K562 (cell line): ENCODE results near the gene CLCN6. TPM values are rescaled to one million over a fixed set of nuclear protein-coding genes. Genes with fewer than 3 reads are reported as not detected.

ENCODE experiments used
- CEBPB ChIP-seq: fragments of 450-650 bp; IDR thresholded peaks from 2 replicates; pipeline ENCODE4 v1.6.1; 2016; ENCODE audit warnings: missing genetic modification characterization, missing compliant biosample characterization
- CEBPZ ChIP-seq: fragments of 150-350 bp; IDR thresholded peaks from 2 replicates; pipeline ENCODE4 v1.6.1; 2014; ENCODE audit warnings: low read depth, mild to moderate bottlenecking, low read length, borderline replicate concordance
- DDX20 ChIP-seq: fragments of 450-650 bp; IDR thresholded peaks from 2 replicates; pipeline ENCODE4 v1.6.1; 2016; ENCODE audit warnings: missing genetic modification characterization, low read depth, mild to moderate bottlenecking, missing compliant biosample characterization, moderate library complexity
- E2F3 ChIP-seq: fragments of 250-450 bp; sonication (Bioruptor Pico); IDR thresholded peaks from 2 replicates; pipeline ENCODE4 v1.4.0; 2020; ENCODE audit warnings: mild to moderate bottlenecking
- FOSL1 ChIP-seq: fragments of 200-800 bp; sonication (Bioruptor generic); conservative IDR thresholded peaks from 2 replicates; pipeline ENCODE4 v1.6.1; 2016; ENCODE audit warnings: missing genetic modification characterization, missing compliant biosample characterization
- FOXA3 ChIP-seq, 2 experiments: fragments of 450-650 bp in 1 of 2; sonication (generic) in 1 of 2; formaldehyde crosslinking; IDR thresholded peaks in 1 of 2; conservative IDR thresholded peaks in 1 of 2; 2 replicates each; pipeline versions ENCODE4 v1.4.0 to v1.8.0; 2020 to 2022; ENCODE audit warnings: mild to moderate bottlenecking in 2 of 2, missing genetic modification reagents in 1 of 2
- FOXK2 ChIP-seq, 2 experiments: fragments of 450-650 bp; IDR thresholded peaks in 1 of 2; conservative IDR thresholded peaks in 1 of 2; 2 replicates each; pipeline ENCODE4 v1.6.1; 2016; ENCODE audit warnings: low read depth in 2 of 2, mild to moderate bottlenecking in 1 of 2
- HMG20A ChIP-seq: fragments of 450-650 bp; formaldehyde crosslinking; conservative IDR thresholded peaks from 2 replicates; pipeline ENCODE4 v1.4.0; 2020; ENCODE audit warnings: mild to moderate bottlenecking, mixed read lengths
- RBM15 ChIP-seq: fragments of 200-400 bp; formaldehyde crosslinking; IDR thresholded peaks from 2 replicates; pipeline ENCODE4 v1.6.1; 2018; ENCODE audit warnings: mild to moderate bottlenecking, low read length, moderate library complexity; ENCODE audit not compliant: insufficient read depth
- SMAD4 ChIP-seq: fragments of 250-450 bp; sonication (Bioruptor Pico); conservative IDR thresholded peaks from 2 replicates; pipeline ENCODE4 v1.8.0; 2021; ENCODE audit warnings: inconsistent platforms, mild to moderate bottlenecking, moderate library complexity
- SP1 ChIP-seq: sonication (generic); formaldehyde crosslinking; IDR thresholded peaks from 2 replicates; pipeline ENCODE4 v1.8.1; 2022; ENCODE audit warnings: mild to moderate bottlenecking, missing genetic modification reagents
- TRIM24 ChIP-seq, 2 experiments: fragments of 450-650 bp; IDR thresholded peaks; 2 replicates each; pipeline ENCODE4 v1.6.1; 2016
- ZNF146 ChIP-seq: IDR thresholded peaks from one replicate; pipeline ENCODE4 v1.6.1; 2018; ENCODE audit warnings: missing compliant biosample characterization; ENCODE audit not compliant: unreplicated experiment
- ZNF232 ChIP-seq: sonication (generic); formaldehyde crosslinking; IDR thresholded peaks from 2 replicates; pipeline ENCODE4 v1.8.0; 2022; ENCODE audit warnings: mild to moderate bottlenecking, missing genetic modification reagents
- ZNF609 ChIP-seq: sonication (generic); formaldehyde crosslinking; IDR thresholded peaks from 2 replicates; pipeline ENCODE4 v1.8.1; 2023; ENCODE audit warnings: missing genetic modification reagents, mild to moderate bottlenecking, borderline replicate concordance
- ZNF644 ChIP-seq: fragments of 200-800 bp; sonication (Bioruptor generic); IDR thresholded peaks from 2 replicates; pipeline ENCODE4 v1.6.1; 2016; ENCODE audit warnings: low read depth, missing genetic modification characterization, missing compliant biosample characterization
- ZNF707 ChIP-seq: fragments of 250-450 bp; sonication (Bioruptor Pico); conservative IDR thresholded peaks from 2 replicates; pipeline ENCODE4 v1.8.0; 2022; ENCODE audit warnings: inconsistent platforms, mild to moderate bottlenecking, moderate library complexity
- ZNF764 ChIP-seq: fragments of 250-450 bp; sonication (Bioruptor Pico); IDR thresholded peaks from 2 replicates; pipeline ENCODE4 v1.4.0; 2020; ENCODE audit warnings: low read depth, mild to moderate bottlenecking, moderate library complexity
- ZNF77 ChIP-seq: fragments of 250-450 bp; sonication (Bioruptor Pico); IDR thresholded peaks from 2 replicates; pipeline ENCODE4 v1.5.0; 2020
- polyA plus RNA-seq, 8 experiments: library from polyadenylated mRNA; depleted of rRNA in 4 of 8; stranded (reverse) in 5 of 8; unstranded in 3 of 8; fragments of >200 nt; fragmentation: Nextera tagmentation in 2 of 8; fragmentation: Illumina TruSeq in 1 of 8; extraction: Ambion mirVana in 2 of 8; extraction: Trizol in 1 of 8; gene quantifications; 2 replicates each; pipeline versions ENCODE4 v1.2.1 to v1.2.3, GENCODE V29; 2011 to 2014; ENCODE audit warnings: inconsistent platforms in 1 of 8, missing spikeins in 1 of 8
- total RNA-seq, 7 experiments: library from RNA; depleted of rRNA in 6 of 7; stranded (reverse); fragments of >200 nt in 6 of 7; fragmentation: Illumina TruSeq in 2 of 7; extraction: Trizol in 2 of 7; gene quantifications; 2 replicates each; pipeline versions ENCODE4 v1.2.1 to v1.2.3, GENCODE V29; 2011 to 2021; ENCODE audit warnings: low replicate concordance in 1 of 7

Gene CLCN6
- total and polyA plus RNA-seq, 9 of the 15 experiments (the other 6 are each of a cell fraction or from before 2014, with no cell fraction given), result 2.0 to 21.8 (median 13.6) TPM

- TF ChIP-seq SP1 (CRISPR knock-in tag) (peak; percentile 25; the same call in 1 of the 2 replicates), DDX20 (tag) (no peak), CEBPZ (no peak), SMAD4 (peak; percentile 60), ZNF146 (CRISPR knock-in tag) (peak; percentile 20), TRIM24 (IDR thresholded peaks at IDR 0.05) (no peak), ZNF77 (CRISPR knock-in tag) (no peak), FOSL1 (tag) (no peak), ZNF609 (CRISPR knock-in tag) (no peak), ZNF644 (peak; percentile 81; the same call in 1 of the 2 replicates), FOXA3 (CRISPR knock-in tag; conservative IDR thresholded peaks at IDR 0.05 in 1 of 2, IDR thresholded peaks at IDR 0.05 in 1 of 2) (peak in 1 of 2 experiments; percentile 77; a peak in 1 of 4 replicates), ZNF707 (no peak), E2F3 (CRISPR knock-in tag) (no peak), RBM15 (no peak), CEBPB (tag) (no peak), FOXK2 (conservative IDR thresholded peaks at IDR 0.05 in 1 of 2, IDR thresholded peaks at IDR 0.05 in 1 of 2; ENCODE audit: low read depth in 2 of 2) (no peak), ZNF764 (CRISPR knock-in tag) (no peak), HMG20A (CRISPR knock-in tag) (no peak), ZNF232 (CRISPR knock-in tag) (peak; percentile 96)
Observed at GRCh38 chr1:11858968-11859871, 53.2 kb downstream of the CLCN6 start (continued).
